IMR-90 (cell line): ENCODE results near the gene ZDHHC7. TPM values are rescaled to one million over a fixed set of nuclear protein-coding genes. Genes with fewer than 3 reads are reported as not detected.

Source experiments
- ATAC-seq: fragments of 200-7000 bp; cut with Tn5 transposase; 2 replicates; pipeline ENCODE4 v1.9.1; 2020; ENCODE audit warnings: low read depth, mild to moderate bottlenecking, moderate library complexity
- BruUV-seq: library from RNA; stranded (reverse); fragments of 400-500 nt; replicated peaks from 2 replicates; lab custom pipeline; 2021; lab: Mats Ljungman, UMichigan
- CTCF ChIA-PET: fragments of 300-600 bp; formaldehyde crosslinking; extraction: SDS; loops from one replicate; lab custom pipeline; 2021; ENCODE audit warnings: antibody characterized with exemption; lab: Yijun Ruan, JAX
- POLR2A ChIA-PET: fragments of 300-600 bp; sonication (Branson Sonifier 250); formaldehyde crosslinking; loops from one replicate; lab custom pipeline; 2022; ENCODE audit warnings: antibody characterized with exemption; ENCODE audit not compliant: unreplicated experiment; lab: Charles Lee
- DNase-seq: peaks from one replicate; pipeline ENCODE4 v3.0.0; 2013
- H2AFZ ChIP-seq: replicated peaks from 2 replicates; pipeline ENCODE3; 2013; ENCODE audit warnings: low read length, mild to moderate bottlenecking; ENCODE audit not compliant: poor library complexity
- H2AK5ac ChIP-seq: 2 replicates; pipeline ENCODE4 v1.6.1; 2013; ENCODE audit warnings: low read depth, low read length, inconsistent platforms
- H2AK9ac ChIP-seq: replicated peaks from 2 replicates; pipeline ENCODE3; 2013; ENCODE audit warnings: mild to moderate bottlenecking, low read depth, low read length, moderate library complexity; ENCODE audit not compliant: poor library complexity
- H2BK120ac ChIP-seq: 2 replicates; pipeline ENCODE4 v1.6.1; 2013; ENCODE audit warnings: low read depth, low read length, inconsistent platforms
- H2BK15ac ChIP-seq: 3 replicates; pipeline ENCODE4 v1.6.1; 2013; ENCODE audit warnings: low read depth, low read length, inconsistent platforms
- H2BK20ac ChIP-seq: 2 replicates; pipeline ENCODE4 v1.6.1; 2013; ENCODE audit warnings: low read depth, mild to moderate bottlenecking, inconsistent platforms, low read length, moderate library complexity
- H2BK5ac ChIP-seq: 2 replicates; pipeline ENCODE4 v1.6.1; 2013; ENCODE audit warnings: mild to moderate bottlenecking, low read depth, low read length, inconsistent platforms; ENCODE audit not compliant: poor library complexity, severe bottlenecking
- H3K14ac ChIP-seq: replicated peaks from 2 replicates; pipeline ENCODE4 v1.6.1; 2013; ENCODE audit warnings: low read depth, low read length, inconsistent platforms
- H3K18ac ChIP-seq: 2 replicates; pipeline ENCODE4 v1.6.1; 2013; ENCODE audit warnings: low read depth, low read length, control low read depth
- H3K23ac ChIP-seq: 2 replicates; pipeline ENCODE4 v1.6.1; 2013; ENCODE audit warnings: low read depth, low read length, inconsistent platforms
- H3K27ac ChIP-seq: 2 replicates; pipeline ENCODE4 v1.5.1; 2013; ENCODE audit warnings: mild to moderate bottlenecking, control low read depth, low read length; ENCODE audit not compliant: insufficient read depth
- H3K27me3 ChIP-seq: 2 replicates; pipeline ENCODE4 v1.6.1; 2013; ENCODE audit warnings: low read length; ENCODE audit not compliant: control insufficient read depth, insufficient read depth
- H3K36me3 ChIP-seq: 2 replicates; pipeline ENCODE4 v1.6.1; 2013; ENCODE audit warnings: low read length, mixed read lengths; ENCODE audit not compliant: control insufficient read depth, insufficient read depth
- H3K4ac ChIP-seq: 2 replicates; pipeline ENCODE4 v1.6.1; 2013; ENCODE audit warnings: low read depth, low read length, inconsistent platforms
- H3K4me1 ChIP-seq: 2 replicates; pipeline ENCODE4 v1.6.1; 2013; ENCODE audit warnings: low read length, mixed read lengths; ENCODE audit not compliant: control insufficient read depth, insufficient read depth
- H3K4me2 ChIP-seq: 2 replicates; pipeline ENCODE4 v1.6.1; 2013; ENCODE audit warnings: low read depth, mild to moderate bottlenecking, control low read depth, low read length, moderate library complexity
- H3K4me3 ChIP-seq: 2 replicates; pipeline ENCODE4 v1.5.1; 2013; ENCODE audit warnings: low read depth, mild to moderate bottlenecking, control low read depth, low read length, moderate library complexity; ENCODE audit not compliant: insufficient read depth
- H3K56ac ChIP-seq: 2 replicates; pipeline ENCODE4 v1.6.1; 2013; ENCODE audit warnings: low read length, inconsistent platforms; ENCODE audit not compliant: insufficient read depth; ENCODE audit errors: extremely low read depth
- H3K79me1 ChIP-seq, 2 experiments: 2 replicates each; pipeline ENCODE4 v1.6.1; 2013; ENCODE audit warnings: low read length in 2 of 2, inconsistent platforms in 1 of 2, low read depth in 1 of 2
- H3K9ac ChIP-seq: 2 replicates; pipeline ENCODE4 v1.6.1; 2013; ENCODE audit warnings: low read depth, low read length, control low read depth
- H3K9me1 ChIP-seq: 2 replicates; pipeline ENCODE4 v1.6.1; 2013; ENCODE audit warnings: low read length, inconsistent platforms; ENCODE audit not compliant: insufficient read depth
- H3K9me3 ChIP-seq: 2 replicates; pipeline ENCODE4 v1.6.1; 2013; ENCODE audit warnings: low read length; ENCODE audit not compliant: control insufficient read depth, insufficient read depth
- H4K20me1 ChIP-seq: 2 replicates; pipeline ENCODE4 v1.6.1; 2013; ENCODE audit warnings: low read length, inconsistent platforms; ENCODE audit not compliant: insufficient read depth
- H4K5ac ChIP-seq: 2 replicates; pipeline ENCODE4 v1.6.1; 2013; ENCODE audit warnings: mild to moderate bottlenecking, low read depth, low read length, control low read depth
- H4K8ac ChIP-seq, 2 experiments: 2 replicates each; pipeline ENCODE4 v1.6.1; 2013; ENCODE audit warnings: low read depth in 2 of 2, low read length in 2 of 2, control low read depth in 1 of 2, inconsistent platforms in 1 of 2
- H4K91ac ChIP-seq: 2 replicates; pipeline ENCODE4 v1.6.1; 2013; ENCODE audit warnings: low read depth, low read length, inconsistent platforms; ENCODE audit not compliant: insufficient read depth
- MXI1 ChIP-seq: IDR thresholded peaks from 2 replicates; pipeline ENCODE4 v1.6.1; 2012; ENCODE audit warnings: low read depth, mild to moderate bottlenecking, low read length, moderate library complexity, borderline replicate concordance
- RFX5 ChIP-seq: IDR thresholded peaks from 2 replicates; pipeline ENCODE4 v1.8.0; 2012; ENCODE audit warnings: low read depth, mild to moderate bottlenecking, low read length, moderate library complexity
- WGBS, 2 experiments: methylation state at CpG; one replicate each; pipeline versions ENCODE4 v1.1.5 to v1.1.7; 2013; ENCODE audit warnings: missing lambda C conversion rate in 2 of 2; ENCODE audit not compliant: insufficient read length in 1 of 2; ENCODE audit errors: extremely low coverage in 2 of 2; 5-methylcytosine and 5-hydroxymethylcytosine counted together
- dilution Hi-C: fragments of 300-500 bp; cut with HindIII; formaldehyde crosslinking; loops from one replicate; pipeline ENCODE4 v1.14.3; 2018; ENCODE audit warnings: low sequenced_read_pairs; ENCODE audit not compliant: unreplicated experiment
- in situ Hi-C: fragments of 300-500 bp; cut with MboI; formaldehyde crosslinking; loops from 3 replicates; pipeline ENCODE4 v1.14.3; 2019; ENCODE audit warnings: low sequenced_read_pairs, inconsistent platforms, mixed read lengths
- intact Hi-C: fragments of 100-400 bp; cut with micrococcal nuclease; formaldehyde crosslinking; loops from 2 replicates; pipeline ENCODE4 v1.10.0; 2022
- polyA plus RNA-seq, 3 experiments: library from polyadenylated mRNA; depleted of rRNA; stranded (reverse); fragments of >200 nt; gene quantifications; 2 replicates each; pipeline ENCODE4 v1.2.3, GENCODE V29; 2012; ENCODE audit warnings: low replicate concordance in 1 of 3
- total RNA-seq: library from RNA; depleted of rRNA; stranded (reverse); fragments of >200 nt; gene quantifications from 2 replicates; pipeline ENCODE4 v1.2.3, GENCODE V29; 2012
- TF ChIP-seq, protein P1 (sequence below): fragments of 150-350 bp; IDR thresholded peaks from 2 replicates; pipeline ENCODE4 v1.6.1; 2017; ENCODE audit warnings: mild to moderate bottlenecking, antibody characterized with exemption, low read length, low read depth

The ZDHHC7 gene
- total and polyA plus RNA-seq, 2 of the 4 experiments (the other 2 are of a cell fraction): 80.1 to 97.1 TPM

DNA sequence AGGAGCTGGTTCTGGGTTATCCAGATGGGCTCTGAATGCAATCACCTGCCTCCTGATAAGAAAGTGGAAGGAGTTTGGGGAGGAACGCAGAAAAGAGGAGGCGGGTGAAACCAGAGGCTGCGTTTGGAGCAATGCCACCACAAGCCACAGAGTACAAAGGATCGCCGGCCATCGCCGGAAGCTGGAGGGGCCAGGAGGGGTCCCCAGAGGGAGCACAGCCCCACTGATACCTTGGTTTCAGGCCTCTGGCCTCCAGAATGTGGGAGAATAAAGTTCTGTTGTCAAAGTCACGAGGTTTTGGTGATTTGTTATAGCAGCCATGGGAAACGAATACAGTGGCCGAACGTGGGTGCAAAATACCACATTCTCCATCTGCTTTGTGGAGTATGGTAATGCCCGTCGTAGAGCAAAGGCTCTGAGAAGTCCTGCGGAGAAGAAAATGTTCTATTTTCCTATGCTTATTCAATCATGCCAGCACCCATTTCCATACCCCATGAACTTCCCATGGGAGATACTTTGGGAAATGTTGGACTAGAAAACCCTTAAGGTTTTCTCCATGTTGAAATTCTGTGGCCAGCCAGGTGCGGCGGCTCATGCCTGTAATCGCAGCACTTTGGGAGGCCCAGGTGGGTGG, 51.4 kb downstream of the ZDHHC7 start:
- no peak for DNase-seq
- no peak overlapping the region for H3K4me2 ChIP-seq
- H2AFZ ChIP-seq: no peak overlapping the region
- no peak overlapping the region for H2BK5ac ChIP-seq
- H3K9ac ChIP-seq: no peak overlapping the region
- in situ Hi-C loops: loop anchor here (25.0 kb wide), 1 partner anchor 323 kb away; the partner anchor contains the start of gene KLHL36
- no peaks in the 10 kb centered on the region for H3K79me1 ChIP-seq
- H4K8ac ChIP-seq: no peak overlapping the region
- TF ChIP-seq MXI1 (no peak), RFX5 (no peak)
- TF ChIP-seq, protein P1, sequence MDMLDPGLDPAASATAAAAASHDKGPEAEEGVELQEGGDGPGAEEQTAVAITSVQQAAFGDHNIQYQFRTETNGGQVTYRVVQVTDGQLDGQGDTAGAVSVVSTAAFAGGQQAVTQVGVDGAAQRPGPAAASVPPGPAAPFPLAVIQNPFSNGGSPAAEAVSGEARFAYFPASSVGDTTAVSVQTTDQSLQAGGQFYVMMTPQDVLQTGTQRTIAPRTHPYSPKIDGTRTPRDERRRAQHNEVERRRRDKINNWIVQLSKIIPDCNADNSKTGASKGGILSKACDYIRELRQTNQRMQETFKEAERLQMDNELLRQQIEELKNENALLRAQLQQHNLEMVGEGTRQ: no peak
- dilution Hi-C loops: no loop called here
- no peak overlapping the region for H2AK5ac ChIP-seq
- H2BK15ac ChIP-seq: no peak overlapping the region
- no peaks in the 10 kb centered on the region; the same call in 1 of the 2 replicates for H4K20me1 ChIP-seq
- no peak overlapping the region for H2AK9ac ChIP-seq
- no peaks in the 10 kb centered on the region for H3K36me3 ChIP-seq
- BruUV-seq: no TSS peak
- no peak overlapping the region for H3K56ac ChIP-seq
- CTCF ChIA-PET: no interaction called here
- H4K5ac ChIP-seq: no peak overlapping the region
- H3K4me1 ChIP-seq: no peaks in the 10 kb centered on the region
- no peak overlapping the region for H3K27ac ChIP-seq
- no peak overlapping the region for H4K91ac ChIP-seq
- no peak overlapping the region for H2BK20ac ChIP-seq
- POLR2A ChIA-PET: no interaction called here
- no peaks in the 10 kb centered on the region for H3K9me1 ChIP-seq
- H3K23ac ChIP-seq: no peak overlapping the region
- no peak overlapping the region for H3K14ac ChIP-seq
- no peak overlapping the region for H3K4me3 ChIP-seq
- H3K27me3 ChIP-seq: peaks cover 9% of the 10 kb centered on the region; the same call in 1 of the 2 replicates
- ATAC-seq: no peak
- no peaks in the 10 kb centered on the region for H3K9me3 ChIP-seq
- intact Hi-C loops: loop anchor here (10.0 kb wide), 1 partner anchor 445 kb away; no protein-coding TSS in a partner anchor
- no peak overlapping the region for H3K4ac ChIP-seq
- 67% methylated on average over 3 of the region's 17 CpGs; no CpG with 5 or more reads in 1 of the 2 experiments for whole genome bisulfite sequencing, 2 experiments
- no peak overlapping the region for H2BK120ac ChIP-seq
- H3K18ac ChIP-seq: no peak overlapping the region
